ENCODE measurements around the gene ZNF750. TPM values are rescaled to one million over a fixed set of nuclear protein-coding genes. Genes with fewer than 3 reads are reported as not detected.

Gene ZNF750
- total RNA-seq, 1 donor from 2014 or later, result 83.0 TPM

- H3K36me3 ChIP-seq, result no peaks in the 10 kb centered on the region
- no peak for DNase-seq (ENCODE audit: extremely low spot score in 2 of 2)
- no peaks in the 10 kb centered on the region for H3K27me3 ChIP-seq
- H3K4me3 ChIP-seq, result no peak overlapping the region
- TF ChIP-seq CTCF (IDR thresholded peaks at IDR 0.05), result no peak
- no peak for TF ChIP-seq POLR2AphosphoS5 (IDR thresholded peaks at IDR 0.05; ENCODE audit: insufficient read depth in 1 of 2, low read depth in 1 of 2)
- TF ChIP-seq POLR2A (IDR thresholded peaks at IDR 0.05), result no peak
- no peaks in the 10 kb centered on the region for H3K9me3 ChIP-seq
- intact Hi-C loops (cut with DNase I), result no loop called here
- no peak overlapping the region for H3K27ac ChIP-seq
- peaks cover 50% of the 10 kb centered on the region for H3K4me1 ChIP-seq
Observed at GRCh38 chr17:82861393-82861775, 21.6 kb upstream of the ZNF750 start.

GRCh38 chr17:82860606-82861392 is 21.0 kb upstream of the ZNF750 start:
- no peak for DNase-seq (ENCODE audit: extremely low spot score in 2 of 2)
- Histone ChIP-seq H3K4me1 (peaks cover 45% of the 10 kb centered on the region), H3K36me3 (no peaks in the 10 kb centered on the region), H3K27ac (no peak overlapping the region), H3K9me3 (no peaks in the 10 kb centered on the region), H3K4me3 (peak overlapping the region in 1 of 2 donors; percentile 6), H3K27me3 (no peaks in the 10 kb centered on the region)
- TF ChIP-seq CTCF (IDR thresholded peaks at IDR 0.05), result no peak
- TF ChIP-seq POLR2A (IDR thresholded peaks at IDR 0.05), result no peak
- no peak for TF ChIP-seq POLR2AphosphoS5 (IDR thresholded peaks at IDR 0.05; ENCODE audit: insufficient read depth in 1 of 2, low read depth in 1 of 2)
- intact Hi-C loops (cut with DNase I), result no loop called here

GRCh38 chr17:82859431-82860403 is 19.9 kb upstream of the ZNF750 start:
- H3K27ac ChIP-seq, result peak overlapping the region; percentile 72
- H3K27me3 ChIP-seq, result no peaks in the 10 kb centered on the region
- intact Hi-C loops (cut with DNase I), result no loop called here
- no peak for TF ChIP-seq CTCF (IDR thresholded peaks at IDR 0.05)
- TF ChIP-seq POLR2AphosphoS5 (IDR thresholded peaks at IDR 0.05; ENCODE audit: insufficient read depth in 1 of 2, low read depth in 1 of 2), result no peak
- TF ChIP-seq POLR2A (IDR thresholded peaks at IDR 0.05), result no peak
- peak overlapping the region in 1 of 2 donors; percentile 6 for H3K4me3 ChIP-seq
- no peaks in the 10 kb centered on the region for H3K36me3 ChIP-seq
- H3K9me3 ChIP-seq, result no peaks in the 10 kb centered on the region
- no peak for DNase-seq (ENCODE audit: extremely low spot score in 2 of 2)
- H3K4me1 ChIP-seq, result peaks cover 34% of the 10 kb centered on the region

- Histone ChIP-seq H3K27ac (peak overlapping the region; percentile 72), H3K4me3 (no peak overlapping the region), H3K36me3 (no peaks in the 10 kb centered on the region), H3K27me3 (no peaks in the 10 kb centered on the region), H3K4me1 (peaks cover 22% of the 10 kb centered on the region), H3K9me3 (no peaks in the 10 kb centered on the region)
- TF ChIP-seq POLR2AphosphoS5 (IDR thresholded peaks at IDR 0.05; ENCODE audit: insufficient read depth in 1 of 2, low read depth in 1 of 2), result peak; percentile 19 to 61
- TF ChIP-seq CTCF (IDR thresholded peaks at IDR 0.05), result no peak
- intact Hi-C loops (cut with DNase I), result no loop called here
- no peak for DNase-seq (ENCODE audit: extremely low spot score in 2 of 2)
Observed at GRCh38 chr17:82858376-82859126, 18.7 kb upstream of the ZNF750 start.
